SK-N-SH treated with all-trans-retinoic acid at 6 μM for 48 hours (cell line): Measurements from ENCODE around the gene KLHL20.

ENCODE experiments used
- CSDC2 ChIP-seq: fragments of 250-450 bp; sonication (Bioruptor Pico); IDR thresholded peaks from 2 replicates; pipeline ENCODE4 v1.5.0; 2020; ENCODE audit warnings: mild to moderate bottlenecking, moderate library complexity
- CSRNP3 ChIP-seq: fragments of 250-450 bp; sonication (Bioruptor Pico); IDR thresholded peaks from 2 replicates; pipeline ENCODE4 v1.5.1; 2021; ENCODE audit warnings: mild to moderate bottlenecking, moderate library complexity
- PATZ1 ChIP-seq: fragments of 250-450 bp; sonication (Bioruptor Pico); IDR thresholded peaks from 2 replicates; pipeline ENCODE4 v1.8.0; 2020; ENCODE audit warnings: mild to moderate bottlenecking, moderate library complexity, borderline replicate concordance
- ZC3H10 ChIP-seq: fragments of 250-450 bp; sonication (Bioruptor Pico); IDR thresholded peaks from 2 replicates; pipeline ENCODE4 v1.5.1; 2021; ENCODE audit warnings: mild to moderate bottlenecking, moderate library complexity
- ZFP30 ChIP-seq: fragments of 450-650 bp; formaldehyde crosslinking; IDR thresholded peaks from 2 replicates; pipeline ENCODE4 v1.5.0; 2022; ENCODE audit warnings: mild to moderate bottlenecking, moderate library complexity
- ZNF70 ChIP-seq: fragments of 450-650 bp; formaldehyde crosslinking; IDR thresholded peaks from 2 replicates; pipeline ENCODE4 v1.5.0; 2020; ENCODE audit warnings: mild to moderate bottlenecking, moderate library complexity
- ZNF8 ChIP-seq: fragments of 450-650 bp; formaldehyde crosslinking; IDR thresholded peaks from 2 replicates; pipeline ENCODE4 v1.5.0; 2020; ENCODE audit warnings: mild to moderate bottlenecking, moderate library complexity

- TF ChIP-seq ZFP30 (no peak), CSDC2 (CRISPR knock-in tag) (no peak), ZNF8 (no peak), CSRNP3 (CRISPR knock-in tag) (no peak), PATZ1 (no peak), ZC3H10 (CRISPR knock-in tag) (no peak), ZNF70 (CRISPR knock-in tag) (no peak)
Measured at GRCh38 chr1:173798078-173798477, 83.3 kb downstream of the KLHL20 start.
